Measurements from ENCODE around the gene CCDC93.
"Not testable (repeated sequence)": the region's sequence is repeated elsewhere in the genome, so short reads cannot be mapped to it uniquely, and the experiment has no call there.

CCDC93 gene

DNA sequence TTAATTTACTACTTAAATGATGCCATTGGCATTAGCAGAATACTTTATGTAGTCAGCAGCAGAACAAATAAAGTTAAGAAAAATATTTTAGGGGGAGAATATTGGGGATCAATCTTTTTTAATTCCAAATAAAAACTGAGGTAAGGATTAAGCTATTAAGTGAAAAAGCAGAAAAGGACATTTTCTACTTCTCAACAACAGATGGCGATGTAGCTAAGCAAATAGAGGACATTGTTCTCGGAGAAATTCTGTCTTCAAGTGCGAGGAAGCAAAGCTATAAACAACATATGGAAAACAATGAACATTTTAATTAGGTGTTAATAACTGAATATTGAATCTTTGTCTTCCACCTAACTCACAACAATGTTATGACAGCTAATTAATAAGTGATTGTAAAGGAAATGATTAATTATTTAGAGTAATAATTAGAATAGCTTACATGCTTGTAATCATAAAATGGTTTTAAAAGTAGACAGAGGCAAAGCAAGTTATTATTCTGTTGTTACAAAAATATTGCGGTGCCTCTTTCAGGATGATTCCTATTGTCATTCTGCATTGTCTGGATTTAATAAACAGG is 32.9 kb upstream of the CCDC93 start:
- no peak for DNase-seq (ENCODE audit: low read depth)

DNA sequence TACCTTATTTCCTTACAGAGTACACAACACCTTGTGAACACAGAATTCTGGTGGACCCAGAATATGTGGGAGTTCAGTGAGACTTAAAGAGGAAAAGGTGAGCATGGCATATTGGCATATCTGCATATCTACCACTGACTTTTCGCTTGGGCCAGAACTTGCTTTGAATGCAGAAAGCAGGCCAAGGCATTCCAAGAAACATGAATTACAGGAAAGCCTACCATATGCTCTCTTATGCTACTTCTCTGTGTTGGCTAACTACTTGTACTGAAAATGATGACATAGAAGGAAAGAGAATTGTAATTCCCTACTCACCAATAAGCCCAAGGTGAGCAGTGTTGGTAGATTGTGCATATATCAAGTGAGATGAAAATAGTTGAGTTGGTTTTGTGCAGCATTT is 31.4 kb upstream of the CCDC93 start:
- DNase-seq (ENCODE audit: low read depth) = no peak

DNA sequence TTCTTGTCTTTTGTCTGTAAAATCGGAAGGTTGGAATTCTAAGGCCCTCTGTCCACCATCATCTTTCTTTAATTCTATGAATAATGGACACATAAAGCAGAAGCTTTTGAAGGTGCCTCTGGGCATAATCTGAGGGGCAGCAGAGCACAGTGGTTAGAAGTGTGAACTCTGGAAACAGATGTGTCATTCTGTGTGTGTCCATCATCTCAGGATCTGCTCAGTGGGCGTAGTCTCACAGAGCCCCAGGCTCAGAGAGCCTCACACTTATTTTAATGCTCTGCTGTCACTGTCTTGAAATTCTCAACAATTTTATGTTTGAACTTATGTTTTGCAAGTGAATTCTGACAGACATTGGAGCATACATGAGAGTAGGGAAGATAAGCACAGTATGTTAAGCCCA is 31.0 kb upstream of the CCDC93 start:
- no peak for DNase-seq (ENCODE audit: low read depth)

DNA sequence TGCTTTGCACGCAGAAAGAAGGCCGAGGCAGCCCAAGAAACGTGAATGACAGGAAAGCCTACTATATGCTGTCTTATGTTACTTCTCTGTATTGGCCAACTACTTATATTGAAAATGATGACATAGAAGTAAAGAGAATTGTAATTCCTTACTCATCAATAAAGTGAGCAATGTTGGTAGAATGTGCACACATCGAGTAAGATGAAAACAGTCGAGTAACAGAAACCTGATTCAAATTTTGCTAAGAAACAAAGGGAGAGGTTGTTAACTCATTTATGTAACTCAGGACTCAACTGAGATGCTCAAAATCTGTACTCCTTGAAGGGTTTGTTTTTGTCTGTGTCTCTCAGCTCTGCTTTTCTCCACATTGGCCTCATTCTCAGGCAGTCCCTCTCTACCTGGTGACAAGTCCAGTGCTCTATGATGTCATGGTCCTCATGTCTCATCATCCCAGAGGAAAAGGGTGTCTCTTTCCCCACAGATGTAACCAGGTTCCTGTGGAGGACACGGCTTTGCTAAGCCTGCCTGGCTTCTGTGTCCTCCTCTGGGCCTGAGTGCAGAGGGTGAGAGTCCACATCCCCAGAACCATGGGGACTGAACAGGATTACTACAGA is 30.3 kb upstream of the CCDC93 start:
- no peak for DNase-seq (ENCODE audit: low read depth)

DNA sequence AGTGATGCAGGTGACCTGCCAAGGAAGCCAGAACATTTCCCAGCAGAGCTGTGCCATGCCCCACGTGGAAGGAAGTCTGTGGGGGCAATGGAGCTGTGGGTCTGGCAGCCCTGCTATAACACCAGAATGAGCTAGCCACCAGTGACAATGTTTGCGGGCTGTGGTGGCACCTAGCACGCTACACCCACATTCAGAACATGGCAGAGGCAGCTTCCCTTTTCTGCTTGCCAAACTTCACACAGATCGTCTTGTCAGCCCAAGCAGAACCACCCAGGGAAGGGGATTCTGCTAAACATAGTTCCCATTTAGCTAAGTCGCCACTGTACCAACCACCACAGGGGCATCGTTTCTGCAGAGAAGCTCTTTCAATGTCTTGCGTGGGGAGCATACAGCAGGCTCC is 27.0 kb upstream of the CCDC93 start:
- DNase-seq (ENCODE audit: low read depth) = no peak

DNA sequence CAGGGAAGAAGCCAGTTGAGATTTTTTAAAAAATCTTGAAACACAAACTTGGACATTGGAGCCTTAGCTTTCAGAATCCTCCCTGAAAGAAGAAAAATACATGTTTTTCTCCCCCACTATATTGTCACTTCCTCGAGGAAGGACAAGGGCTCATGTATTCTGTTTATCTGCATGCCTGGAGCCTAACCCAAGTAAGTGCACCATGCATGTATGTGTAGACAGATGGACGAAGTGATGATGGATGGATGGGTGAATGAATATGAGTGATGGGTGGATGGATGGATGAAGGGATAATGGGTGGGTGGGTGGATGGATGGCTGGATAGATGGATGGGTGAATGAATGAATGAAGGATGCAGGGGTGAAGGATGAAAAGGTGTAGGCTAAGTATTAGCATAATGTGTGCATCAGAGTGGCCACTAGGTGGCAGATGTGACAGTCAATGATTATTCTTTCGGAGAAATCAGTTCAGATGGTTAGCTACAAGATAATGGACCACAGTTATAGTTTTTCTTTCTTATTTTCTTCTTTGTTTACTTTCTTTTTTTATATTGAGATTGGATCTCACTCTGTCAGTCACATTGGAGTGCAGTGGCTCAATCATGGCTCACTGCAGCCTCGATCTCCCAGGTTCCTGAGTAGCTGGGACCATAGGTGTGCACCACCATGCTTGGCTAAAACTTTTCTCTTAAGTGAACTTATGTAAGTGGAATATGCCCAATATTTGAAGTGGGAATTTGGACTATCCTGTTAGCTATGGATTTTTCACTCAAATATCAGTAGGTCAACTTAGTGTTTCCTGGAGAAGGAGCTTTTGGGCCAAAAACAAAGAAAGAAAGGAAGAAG is 18.5 kb upstream of the CCDC93 start:
- no peak for DNase-seq (ENCODE audit: low read depth)

DNA sequence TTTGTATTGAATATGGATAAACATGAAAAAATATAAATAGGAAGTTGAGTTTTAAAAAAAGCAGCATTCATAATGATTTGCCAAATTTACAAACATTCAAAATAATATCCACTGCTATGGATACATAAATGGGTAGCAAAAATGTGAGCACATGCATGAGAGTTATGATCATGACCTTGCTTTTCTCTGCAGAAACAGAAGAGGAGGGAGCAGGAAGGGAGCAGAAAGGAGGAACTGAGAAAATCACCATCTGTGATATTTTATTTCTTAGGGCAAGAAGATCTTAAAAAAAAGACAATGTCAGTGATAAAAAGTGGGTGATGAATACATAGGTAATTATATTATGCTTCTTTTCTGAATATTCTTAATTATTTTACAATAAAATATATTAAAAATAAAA is 17.7 kb upstream of the CCDC93 start:
- no peak for DNase-seq (ENCODE audit: low read depth)

DNA sequence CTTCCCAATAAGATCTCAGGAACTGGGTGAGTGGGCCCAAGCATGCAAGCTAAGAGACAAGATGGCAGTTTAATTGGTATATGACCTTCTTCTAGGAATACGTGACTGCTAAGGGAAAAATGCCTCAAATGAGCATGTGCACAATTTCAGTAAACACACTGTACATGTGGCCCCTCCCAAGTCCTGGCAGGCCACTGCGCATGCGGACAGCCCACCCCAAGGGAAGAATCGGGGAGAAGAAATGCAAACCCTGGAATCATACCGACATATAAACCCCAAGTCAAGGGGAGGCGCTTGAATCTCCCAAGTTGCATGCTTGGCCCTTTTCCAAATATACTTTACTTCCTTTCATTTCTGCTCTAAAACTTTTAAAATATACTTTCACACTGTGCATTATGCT is 15.2 kb upstream of the CCDC93 start:
- no peak for DNase-seq (ENCODE audit: low read depth)

DNA sequence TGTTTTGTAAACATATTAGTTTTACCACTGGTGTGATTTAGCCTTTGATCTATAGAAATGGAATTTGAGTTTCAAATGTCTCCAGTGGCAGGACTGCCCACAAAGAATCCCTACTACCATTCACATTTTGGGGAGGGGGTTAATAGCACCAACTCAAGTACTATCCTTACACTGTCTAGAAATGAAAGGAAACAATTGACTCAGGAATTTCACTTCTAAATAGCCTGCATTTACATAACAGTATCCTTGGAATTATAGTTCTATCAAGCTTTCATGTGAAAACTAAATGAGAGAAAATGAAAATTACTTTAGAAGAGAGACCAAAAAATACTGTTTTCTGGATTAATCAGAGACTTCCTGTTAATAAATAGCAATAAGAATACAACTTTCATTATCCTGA is 7.5 kb upstream of the CCDC93 start:
- no peak for DNase-seq (ENCODE audit: low read depth)

DNA sequence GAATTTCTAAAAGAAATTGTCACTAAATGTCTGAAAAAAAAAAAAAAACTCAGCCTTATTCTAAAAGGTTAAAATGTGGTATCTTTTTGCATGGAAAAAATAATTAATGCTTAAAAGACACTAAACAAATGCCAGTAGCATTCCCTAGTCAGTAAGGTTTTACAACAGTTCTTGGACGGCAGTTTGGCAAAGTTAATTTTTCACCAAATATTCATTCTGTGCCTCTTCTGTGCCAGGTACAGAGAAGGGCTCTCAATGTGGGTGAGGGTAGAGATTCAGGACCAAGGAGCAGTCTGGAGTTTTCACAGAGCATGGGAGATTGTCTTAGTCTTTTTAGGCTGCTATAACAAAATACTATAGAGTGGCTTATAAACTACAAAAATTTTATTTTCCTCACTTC is 6.0 kb upstream of the CCDC93 start:
- DNase-seq (ENCODE audit: low read depth) = no peak

DNA sequence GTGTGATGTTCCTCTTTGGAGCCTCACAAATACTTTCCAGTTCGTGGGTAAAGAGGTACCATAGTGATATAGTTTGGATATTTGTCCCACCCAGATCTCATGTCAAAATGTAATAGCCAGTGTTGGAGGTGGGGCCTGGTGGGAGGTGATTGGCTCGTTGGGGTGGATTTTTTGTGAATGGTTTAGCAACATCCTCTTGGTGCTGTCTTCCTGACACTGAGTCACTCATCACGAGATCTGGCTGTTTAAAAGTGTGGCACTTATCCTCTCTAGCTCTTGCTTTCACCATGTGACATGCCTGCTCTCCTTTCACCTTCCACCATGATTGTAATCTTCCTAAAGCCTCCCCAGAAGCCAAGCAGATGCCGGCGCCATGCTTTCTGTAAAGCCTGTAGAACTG is 3.0 kb upstream of the CCDC93 start:
- DNase-seq (ENCODE audit: low read depth) = no peak

DNA sequence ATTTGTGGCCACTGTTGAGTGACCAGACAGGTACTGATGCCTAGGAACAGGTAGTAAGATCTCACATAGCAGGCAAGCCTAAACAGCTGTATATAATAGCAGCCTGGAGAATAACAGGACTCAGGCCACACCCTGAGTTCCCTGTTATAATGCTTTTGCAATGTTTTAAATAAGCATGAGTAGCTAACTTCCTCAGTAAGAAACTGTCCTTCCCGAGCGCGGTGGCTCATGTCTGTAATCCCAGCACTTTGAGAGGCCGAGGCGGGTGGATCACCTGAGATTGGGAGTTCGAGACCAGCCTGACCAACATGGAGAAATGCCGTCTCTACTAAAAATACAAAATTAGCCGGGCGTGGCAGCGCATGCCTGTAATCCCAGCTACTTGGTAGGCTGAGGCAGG is 1.9 kb upstream of the CCDC93 start:
- DNase-seq (ENCODE audit: low read depth) = not testable (repeated sequence)

DNA sequence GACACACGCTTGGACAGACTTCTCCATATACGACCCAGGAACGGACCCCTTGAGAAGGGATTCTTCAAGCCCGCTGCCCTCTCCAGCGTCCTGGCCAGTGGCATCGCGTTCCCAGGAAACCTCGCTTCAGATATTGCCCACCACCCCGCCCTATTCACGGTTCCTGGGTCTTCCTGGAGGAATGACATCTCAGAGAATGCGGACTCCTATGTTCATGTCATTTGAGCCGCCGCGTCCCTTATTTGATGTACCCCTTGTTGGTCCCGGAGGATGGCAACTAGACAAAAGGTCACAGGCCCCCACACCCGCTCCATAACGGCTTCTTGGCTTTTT is 588 bp upstream of the CCDC93 start:
- DNase-seq (ENCODE audit: low read depth) = no peak

DNA sequence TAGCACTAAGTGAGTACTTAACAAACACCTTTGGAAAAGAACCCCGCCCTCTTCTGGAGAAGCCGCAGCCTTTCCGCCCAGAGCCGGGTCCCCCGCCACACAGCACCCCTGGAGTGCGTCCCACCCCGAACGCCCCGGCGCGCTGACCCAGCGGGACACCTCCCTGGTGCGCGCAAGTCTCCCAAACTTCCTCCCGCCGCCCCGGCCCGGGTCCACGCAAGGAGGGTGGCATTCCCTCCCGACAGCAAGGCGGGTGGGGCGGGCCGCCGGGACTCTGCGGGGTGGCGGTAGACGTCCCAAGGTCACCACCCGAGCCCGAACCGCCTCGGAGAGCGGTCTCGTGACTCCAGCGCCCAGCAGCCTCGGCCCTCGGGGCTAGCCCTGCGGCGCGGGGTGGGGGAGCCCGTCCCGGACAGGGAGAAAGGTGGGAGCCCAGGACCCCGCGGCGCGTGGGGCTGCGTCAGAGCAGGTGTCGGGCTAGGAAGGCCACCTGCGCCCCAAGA is 598 bp downstream of the CCDC93 start:
- no peak for DNase-seq (ENCODE audit: low read depth)

DNA sequence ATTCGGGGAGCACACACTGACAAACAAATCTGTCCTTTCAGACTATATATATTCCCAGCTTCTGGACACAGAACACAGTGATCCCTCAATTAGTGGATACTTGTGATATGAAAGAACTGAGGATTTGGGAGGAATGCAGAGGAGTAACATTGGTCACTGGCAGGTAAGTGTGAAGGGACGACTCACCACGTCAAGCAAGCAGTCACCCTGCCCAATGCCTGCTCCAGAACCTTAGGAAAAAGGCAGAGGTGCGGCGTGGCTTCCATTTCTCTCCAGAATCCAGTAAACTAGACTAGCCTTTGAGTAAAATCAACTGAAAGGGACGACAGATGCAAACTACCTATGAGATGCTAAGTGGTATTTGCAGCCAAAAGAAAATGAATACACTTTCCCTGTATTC is 1.1 kb downstream of the CCDC93 start:
- DNase-seq (ENCODE audit: low read depth) = no peak

DNA sequence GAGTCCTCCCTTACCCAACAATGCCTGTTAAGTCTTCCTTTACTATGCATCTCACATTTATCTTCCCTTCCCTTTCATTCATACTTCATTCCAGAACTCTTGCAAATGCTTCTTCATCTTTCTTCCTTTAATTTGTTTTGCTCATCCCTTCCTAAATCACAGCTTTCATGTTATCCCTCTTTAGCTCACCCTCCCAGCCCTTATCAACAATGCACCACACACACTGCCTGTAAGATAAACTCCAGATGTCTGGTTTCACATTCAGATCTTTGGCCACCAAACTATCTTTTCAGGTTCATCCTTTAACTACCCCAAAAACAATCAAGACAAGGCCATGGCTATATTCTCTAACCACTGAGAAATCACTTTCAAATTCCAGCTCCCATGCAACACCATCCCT is 3.4 kb downstream of the CCDC93 start:
- DNase-seq (ENCODE audit: low read depth) = no peak

DNA sequence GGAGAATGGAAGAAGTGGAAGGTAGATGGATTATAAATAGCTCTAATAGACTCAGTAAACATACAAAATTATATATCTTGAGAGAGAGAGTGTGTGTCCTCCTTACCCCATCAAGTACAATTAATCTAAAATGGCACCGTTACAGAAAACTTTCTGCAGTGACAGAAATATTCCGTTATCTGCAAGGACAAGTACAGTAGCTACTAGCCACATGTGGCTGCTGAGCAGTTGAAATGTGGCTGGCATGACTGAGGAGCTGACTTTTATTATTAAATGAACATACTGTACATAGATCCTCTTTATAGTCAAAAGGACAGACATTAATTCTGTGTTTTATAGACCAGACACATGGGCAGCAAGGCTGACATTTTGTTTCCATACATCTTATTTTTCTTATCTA is 7.0 kb downstream of the CCDC93 start:
- no peak for DNase-seq (ENCODE audit: low read depth)

DNA sequence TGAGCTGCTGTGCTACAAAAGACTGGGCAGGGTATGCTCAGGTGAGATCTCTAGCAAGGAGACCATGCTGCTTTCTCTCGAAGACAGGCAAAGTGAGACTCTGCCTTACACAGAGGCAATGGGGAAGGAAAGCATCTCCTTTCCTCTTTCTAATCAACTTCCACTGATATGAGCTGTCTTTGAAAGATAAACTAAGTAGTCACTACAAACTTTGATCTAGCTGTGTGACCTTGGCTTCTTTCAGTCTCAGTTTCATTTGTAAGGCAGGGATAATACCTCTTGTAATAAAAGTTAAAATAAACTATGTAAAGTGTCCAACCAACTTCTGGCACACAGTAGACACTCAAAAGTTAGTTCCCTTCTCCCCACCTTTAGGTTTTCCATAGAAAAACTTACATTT is 7.5 kb downstream of the CCDC93 start:
- no peak for DNase-seq (ENCODE audit: low read depth)

DNA sequence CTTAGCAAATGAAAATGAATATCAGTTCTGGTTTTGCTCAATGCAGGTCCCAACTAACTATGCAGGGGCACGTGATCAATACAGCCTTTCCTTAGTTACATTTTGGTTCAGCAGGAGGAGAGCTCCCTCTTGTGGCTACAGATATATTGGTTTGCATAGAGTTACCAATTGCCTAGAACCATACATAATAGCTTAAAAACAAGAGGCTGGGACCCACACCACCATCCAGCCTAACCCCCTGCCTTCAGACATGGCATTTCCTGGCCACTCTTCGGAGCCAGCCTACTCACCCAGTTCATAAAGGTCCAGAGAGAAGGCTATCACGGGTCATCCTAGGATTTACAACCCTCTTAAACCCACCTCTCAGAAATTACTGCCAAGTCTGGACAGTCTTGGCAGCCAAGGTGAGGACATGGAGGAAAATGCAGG is 10.5 kb downstream of the CCDC93 start:
- peak; percentile 63 for DNase-seq (ENCODE audit: low read depth)

DNA sequence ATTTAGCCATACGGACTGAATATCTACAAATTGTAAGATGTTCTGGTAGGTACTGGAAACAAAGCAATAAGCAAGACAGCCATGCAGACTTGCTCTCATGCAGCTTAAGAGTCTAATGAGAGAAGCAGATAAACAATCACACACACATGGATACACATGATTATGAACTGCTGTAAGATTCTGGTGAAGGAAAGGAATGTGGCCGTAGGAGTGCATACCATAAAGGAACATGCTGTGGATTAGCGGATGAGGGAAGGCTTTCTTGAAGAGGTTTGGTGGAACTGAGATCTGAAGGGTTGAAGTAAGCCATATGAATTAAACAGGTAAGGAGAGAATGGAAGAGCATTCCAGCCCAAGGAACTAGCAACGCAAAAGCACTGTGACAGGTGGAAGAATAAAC is 13.8 kb downstream of the CCDC93 start:
- DNase-seq (ENCODE audit: low read depth) = no peak

DNA sequence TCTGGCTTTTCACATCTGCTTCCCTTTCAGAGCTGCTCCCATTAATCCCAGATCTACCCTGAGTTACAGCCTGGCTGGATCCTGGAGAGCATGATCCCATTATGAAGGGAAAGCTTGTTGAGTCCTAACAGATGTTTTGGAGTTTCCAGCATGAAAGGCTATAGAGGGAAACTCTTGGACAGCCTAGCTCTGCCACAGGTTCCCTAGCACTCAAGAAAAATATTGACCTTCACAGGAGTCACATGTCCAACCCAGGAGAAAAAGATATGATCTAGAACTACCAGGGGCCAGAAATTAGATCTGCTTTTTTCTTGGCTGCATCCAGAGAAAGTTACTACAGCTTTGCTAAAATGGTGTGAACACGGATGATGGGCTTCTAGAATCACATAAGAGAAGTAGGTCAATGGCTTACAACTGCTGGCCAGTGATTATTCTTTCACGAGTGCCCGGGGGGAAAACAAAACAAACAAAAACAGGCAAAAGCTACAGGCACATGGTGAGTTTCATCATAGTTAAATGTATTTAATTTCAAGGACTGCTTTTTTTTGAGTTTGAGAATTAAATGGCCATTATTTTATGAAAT is 15.9 kb downstream of the CCDC93 start:
- no peak for DNase-seq (ENCODE audit: low read depth)

DNA sequence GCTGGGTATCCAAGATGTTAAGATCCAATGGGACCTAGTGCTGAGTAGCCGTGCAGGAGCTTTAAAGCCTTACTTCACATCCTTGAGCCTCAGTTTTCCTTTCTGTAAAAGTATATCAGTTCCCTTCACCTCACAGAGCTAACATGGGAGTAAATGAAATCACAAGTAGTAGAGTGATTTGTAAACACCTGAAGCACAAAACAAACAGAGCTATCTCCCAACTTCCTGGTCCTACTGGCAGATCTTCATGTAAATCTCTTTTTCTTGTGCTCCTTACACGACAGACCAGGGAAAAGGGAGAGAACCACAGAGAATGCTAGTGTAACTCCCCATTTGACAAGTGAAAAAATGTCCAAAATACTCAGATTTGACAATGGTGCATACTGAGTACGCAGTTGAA is 17.3 kb downstream of the CCDC93 start:
- DNase-seq (ENCODE audit: low read depth) = no peak

DNA sequence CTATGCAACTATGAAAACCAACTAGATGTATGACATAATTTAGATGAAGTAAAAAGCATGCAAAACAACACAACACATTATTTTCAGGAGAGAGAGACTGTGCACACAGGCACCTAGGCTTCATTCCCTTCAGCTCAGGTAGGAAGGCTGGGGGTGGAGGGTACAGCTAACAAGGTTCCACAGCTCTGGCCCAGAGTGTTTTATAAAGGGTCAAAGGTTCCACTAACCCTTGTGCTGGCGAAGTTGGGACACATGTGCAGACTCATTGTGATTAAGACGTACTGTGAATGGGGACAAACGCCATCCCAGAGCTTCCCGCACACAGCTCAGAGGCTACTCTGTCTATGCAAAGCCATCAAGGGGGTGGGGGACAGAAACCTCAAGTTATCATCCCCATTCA is 19.1 kb downstream of the CCDC93 start:
- no peak for DNase-seq (ENCODE audit: low read depth)

Data from stromal cell of bone marrow (primary cell).